NCI-H1092 (cell line): Measurements from ENCODE around the gene MYH9.

Source experiments
- DNase-seq: peaks from one replicate; lab custom pipeline; 2025; lab: John Stamatoyannopoulos, UW

Gene MYH9

GRCh38 chr22:36348760-36349159 lies 39.0 kb downstream of the MYH9 start:
- no peak for DNase-seq

GRCh38 chr22:36347094-36347493 lies 40.7 kb downstream of the MYH9 start:
- no peak for DNase-seq

- DNase-seq, result no peak
These were observed 43.5 kb downstream of the MYH9 start for GRCh38 chr22:36344106-36344827.

- no peak for DNase-seq
These were observed 44.1 kb downstream of the MYH9 start for GRCh38 chr22:36343720-36344105.

- no peak for DNase-seq
These were observed 44.6 kb downstream of the MYH9 start for GRCh38 chr22:36343070-36343719.

- no peak for DNase-seq
These were observed 46.1 kb downstream of the MYH9 start for GRCh38 chr22:36341640-36342041.

- no peak for DNase-seq
These were observed 47.1 kb downstream of the MYH9 start for GRCh38 chr22:36340621-36341020.

- no peak for DNase-seq
These were observed 48.3 kb downstream of the MYH9 start for GRCh38 chr22:36339171-36340065.

- DNase-seq, result no peak
These were observed 50.2 kb downstream of the MYH9 start for GRCh38 chr22:36337365-36338130.

- DNase-seq, result no peak
These were observed 51.3 kb downstream of the MYH9 start for GRCh38 chr22:36336246-36337182.

- no peak for DNase-seq
These were observed 52.1 kb downstream of the MYH9 start for GRCh38 chr22:36335621-36336020.

- DNase-seq, result no peak
These were observed 52.8 kb downstream of the MYH9 start for GRCh38 chr22:36334821-36335603.

GRCh38 chr22:36334081-36334820 lies 53.5 kb downstream of the MYH9 start:
- no peak for DNase-seq

- DNase-seq, result no peak
These were observed 54.1 kb downstream of the MYH9 start for GRCh38 chr22:36333644-36334043.

GRCh38 chr22:36332623-36333332 lies 55.0 kb downstream of the MYH9 start:
- DNase-seq, result no peak

- DNase-seq, result peak; percentile 59
These were observed 55.7 kb downstream of the MYH9 start for GRCh38 chr22:36331912-36332622.

- DNase-seq, result no peak
These were observed 56.4 kb downstream of the MYH9 start for GRCh38 chr22:36331306-36331911.
